Liver (tissue), 9 donors: Measurements from ENCODE around the gene TAS2R20. TPM values are rescaled to one million over a fixed set of nuclear protein-coding genes. Genes with fewer than 3 reads are reported as not detected.

ENCODE experiments used
- DNase-seq: peaks from one replicate; pipeline ENCODE4 v3.0.0-alpha.2; 2017; ENCODE audit warnings: low spot score
- H3K27ac ChIP-seq, 2 donors: one replicate each; pipeline ENCODE4 v1.7.0; 2013; ENCODE audit warnings: inconsistent platforms in 2 of 2, low read length in 2 of 2, control low read depth in 1 of 2, low read depth in 1 of 2, mild to moderate bottlenecking in 1 of 2
- H3K27me3 ChIP-seq, 4 donors: one replicate each; pipeline versions ENCODE4 v1.6.1 to v1.7.0; 2013; ENCODE audit warnings: low read length in 3 of 4, inconsistent platforms in 1 of 4, mild to moderate bottlenecking in 1 of 4, moderate library complexity in 1 of 4; ENCODE audit not compliant: control insufficient read depth in 4 of 4, insufficient read depth in 4 of 4
- H3K36me3 ChIP-seq, 4 donors: one replicate each; pipeline versions ENCODE4 v1.6.1 to v1.7.0; 2013; ENCODE audit warnings: low read length in 3 of 4, mild to moderate bottlenecking in 3 of 4, low read depth in 1 of 4, moderate library complexity in 1 of 4; ENCODE audit not compliant: control insufficient read depth in 4 of 4, insufficient read depth in 3 of 4
- H3K4me1 ChIP-seq, 4 donors: one replicate each; pipeline versions ENCODE4 v1.6.1 to v1.7.0; 2013; ENCODE audit warnings: low read length in 3 of 4, mild to moderate bottlenecking in 3 of 4, moderate library complexity in 1 of 4; ENCODE audit not compliant: control insufficient read depth in 4 of 4, insufficient read depth in 4 of 4
- H3K4me3 ChIP-seq, 3 donors: one replicate each; pipeline versions ENCODE4 v1.6.1 to v1.7.0; 2013; ENCODE audit warnings: low read length in 3 of 3, control low read depth in 1 of 3, low read depth in 1 of 3, mild to moderate bottlenecking in 1 of 3
- H3K9ac ChIP-seq, 2 donors: one replicate each; pipeline ENCODE4 v1.7.0; 2013; ENCODE audit warnings: low read length in 2 of 2, mild to moderate bottlenecking in 2 of 2, moderate library complexity in 2 of 2, control low read depth in 1 of 2, low read depth in 1 of 2
- H3K9me3 ChIP-seq, 4 donors: one replicate each; pipeline versions ENCODE4 v1.6.1 to v1.7.0; 2013; ENCODE audit warnings: low read length in 3 of 4; ENCODE audit not compliant: control insufficient read depth in 4 of 4
- ATF3 ChIP-seq: IDR thresholded peaks from 2 replicates; pipeline ENCODE4 v1.6.1; 2016; ENCODE audit warnings: antibody characterized with exemption
- CTCF ChIP-seq: fragments of 150-350 bp; IDR thresholded peaks from 2 replicates; pipeline ENCODE4 v1.5.1; 2017; ENCODE audit warnings: improper control_type of control experiment, low read depth, low read length; ENCODE audit not compliant: missing input control
- EGR1 ChIP-seq, 2 donors: IDR thresholded peaks; 2 replicates each; pipeline ENCODE4 v1.6.1; 2016 to 2018; ENCODE audit warnings: antibody characterized with exemption in 2 of 2, low read depth in 2 of 2
- FOXA1 ChIP-seq: IDR thresholded peaks from 2 replicates; pipeline ENCODE4 v1.6.1; 2016; ENCODE audit warnings: antibody characterized with exemption
- FOXA2 ChIP-seq: IDR thresholded peaks from 2 replicates; pipeline ENCODE4 v1.6.1; 2016; ENCODE audit warnings: antibody characterized with exemption
- GABPA ChIP-seq, 2 donors: IDR thresholded peaks in 1 of 2; conservative IDR thresholded peaks in 1 of 2; 2 replicates each; pipeline ENCODE4 v1.6.1; 2016; ENCODE audit warnings: antibody characterized with exemption in 2 of 2, mild to moderate bottlenecking in 1 of 2, moderate library complexity in 1 of 2
- HNF4A ChIP-seq, 2 donors: conservative IDR thresholded peaks; 2 replicates each; pipeline ENCODE4 v1.6.1; 2016; ENCODE audit warnings: antibody characterized with exemption in 2 of 2, mild to moderate bottlenecking in 2 of 2
- HNF4G ChIP-seq: IDR thresholded peaks from 2 replicates; pipeline ENCODE4 v1.6.1; 2016; ENCODE audit warnings: antibody characterized with exemption
- JUND ChIP-seq, 2 donors: IDR thresholded peaks; 2 replicates each; pipeline ENCODE4 v1.6.1; 2016; ENCODE audit warnings: antibody characterized with exemption in 2 of 2
- MAX ChIP-seq: IDR thresholded peaks from 2 replicates; pipeline ENCODE4 v1.6.1; 2016; ENCODE audit warnings: antibody characterized with exemption
- NR2F2 ChIP-seq: IDR thresholded peaks from 2 replicates; pipeline ENCODE4 v1.6.1; 2016; ENCODE audit warnings: antibody characterized with exemption
- RAD21 ChIP-seq, 2 donors: IDR thresholded peaks; 2 replicates each; pipeline ENCODE4 v1.6.1; 2016; ENCODE audit warnings: antibody characterized with exemption in 2 of 2, mild to moderate bottlenecking in 2 of 2
- REST ChIP-seq: IDR thresholded peaks from 2 replicates; pipeline ENCODE4 v1.6.1; 2016; ENCODE audit warnings: antibody characterized with exemption, mild to moderate bottlenecking
- RXRA ChIP-seq, 2 donors: IDR thresholded peaks; 2 replicates each; pipeline ENCODE4 v1.6.1; 2017 to 2018; ENCODE audit warnings: antibody characterized with exemption in 2 of 2, mild to moderate bottlenecking in 1 of 2
- SP1 ChIP-seq: IDR thresholded peaks from 2 replicates; pipeline ENCODE4 v1.6.1; 2018; ENCODE audit warnings: antibody characterized with exemption, mild to moderate bottlenecking
- TAF1 ChIP-seq: conservative IDR thresholded peaks from 2 replicates; pipeline ENCODE4 v1.6.1; 2016; ENCODE audit warnings: antibody characterized with exemption, mild to moderate bottlenecking
- YY1 ChIP-seq: IDR thresholded peaks from 2 replicates; pipeline ENCODE4 v1.6.1; 2016; ENCODE audit warnings: antibody characterized with exemption, mild to moderate bottlenecking
- ZBTB33 ChIP-seq: IDR thresholded peaks from 2 replicates; pipeline ENCODE4 v1.6.1; 2016; ENCODE audit warnings: antibody characterized with exemption
- WGBS: extraction: QIAGEN DNeasy Blood & Tissue Kit; methylation state at CpG from one replicate; pipeline ENCODE4 v1.1.7; 2013; 5-methylcytosine and 5-hydroxymethylcytosine counted together
- polyA plus RNA-seq, 2 donors: library from polyadenylated mRNA; stranded (reverse) in 1 of 2; unstranded in 1 of 2; fragments of 200-250 nt in 1 of 2; fragments of >200 nt in 1 of 2; fragmentation: Nextera tagmentation in 1 of 2; extraction: Ambion mirVana in 1 of 2; gene quantifications; one replicate each; pipeline versions ENCODE4 v1.2.1 to v1.2.3, GENCODE V29; 2013 to 2015
- total RNA-seq, 2 donors: library from RNA; depleted of rRNA; stranded (reverse); fragments of >200 nt; gene quantifications; one replicate each; pipeline ENCODE4 v1.2.3, GENCODE V29; 2014
- donor health status: healthy.
- donor health status: healthy.
- donor health status: healthy.
- donor health status: healthy.
- donor health status: healthy.

The TAS2R20 gene
- total and polyA plus RNA-seq, 4 donors, result 0.03 to 5.9 (median 0.92) TPM

- no peak for DNase-seq
- peaks cover 0 to 5% (median 3%) of the 10 kb centered on the region in 4 donors for H3K4me1 ChIP-seq
- TF ChIP-seq RAD21 (IDR thresholded peaks at IDR 0.05) (no peak), ZBTB33 (no peak), MAX (no peak), GABPA (IDR thresholded peaks at IDR 0.05 in 1 of 2, conservative IDR thresholded peaks at IDR 0.05 in 1 of 2) (no peak), YY1 (no peak), JUND (IDR thresholded peaks at IDR 0.05) (no peak), NR2F2 (no peak), REST (no peak), CTCF (no peak), FOXA1 (no peak), RXRA (IDR thresholded peaks at IDR 0.05) (no peak), SP1 (no peak), TAF1 (no peak), HNF4A (conservative IDR thresholded peaks at IDR 0.05) (no peak), EGR1 (IDR thresholded peaks at IDR 0.05; ENCODE audit: low read depth in 2 of 2) (no peak), HNF4G (no peak), ATF3 (no peak), FOXA2 (no peak)
- H3K9ac ChIP-seq, result no peak overlapping the region
- WGBS, result 72% methylated on average over 1 of the region's 1 CpG
- no peaks in the 10 kb centered on the region for H3K9me3 ChIP-seq
- H3K4me3 ChIP-seq, result no peak overlapping the region
- H3K27me3 ChIP-seq, result no peaks in the 10 kb centered on the region
- no peaks in the 10 kb centered on the region for H3K36me3 ChIP-seq
- no peak overlapping the region for H3K27ac ChIP-seq
Measured at GRCh38 chr12:10965476-10965875, 32.6 kb downstream of the TAS2R20 start.
